Sigmoid colon (tissue), 7 donors: Measurements from ENCODE around the gene SH2D7. TPM values are rescaled to one million over a fixed set of nuclear protein-coding genes. Genes with fewer than 3 reads are reported as not detected.

Experiments used
- DNase-seq: peaks from one replicate; pipeline ENCODE4 v3.0.0-alpha.2; 2019
- H3K27ac ChIP-seq, 4 donors: fragments of 200-600 bp; sonication (generic); one replicate each; pipeline ENCODE4 v1.5.1; 2016 to 2019; ENCODE audit warnings: mild to moderate bottlenecking in 1 of 4
- H3K27me3 ChIP-seq, 3 donors: fragments of 200-600 bp; sonication (generic); one replicate each; pipeline ENCODE4 v1.5.1; 2019; ENCODE audit warnings: mild to moderate bottlenecking in 1 of 3
- H3K36me3 ChIP-seq, 4 donors: fragments of 200-600 bp; sonication (generic); one replicate each; pipeline ENCODE4 v1.5.1; 2016 to 2019
- H3K4me1 ChIP-seq, 4 donors: fragments of 200-600 bp; sonication (generic); one replicate each; pipeline ENCODE4 v1.5.1; 2017 to 2019
- H3K4me3 ChIP-seq, 4 donors: fragments of 200-600 bp; sonication (generic); one replicate each; pipeline ENCODE4 v1.5.1; 2017 to 2019; ENCODE audit warnings: mild to moderate bottlenecking in 2 of 4, moderate library complexity in 1 of 4
- H3K9me3 ChIP-seq, 4 donors: fragments of 200-600 bp in 3 of 4; sonication (generic) in 3 of 4; one replicate each; pipeline versions ENCODE4 v1.5.1 to v1.6.1; 2013 to 2019
- CTCF ChIP-seq, 4 experiments: fragments of 450-650 bp in 3 of 4; fragments of 200-600 bp in 1 of 4; IDR thresholded peaks; one replicate each; pipeline ENCODE4 v1.5.1; 2016 to 2019; ENCODE audit warnings: antibody characterized with exemption in 4 of 4, mild to moderate bottlenecking in 3 of 4, moderate library complexity in 2 of 4
- EP300 ChIP-seq, 4 donors: sonication (generic); formaldehyde crosslinking; IDR thresholded peaks; one replicate each; pipeline ENCODE4 v1.6.1; 2017; ENCODE audit warnings: antibody characterized with exemption in 4 of 4
- POLR2A ChIP-seq, 2 donors: fragments of 450-650 bp; IDR thresholded peaks; one replicate each; pipeline ENCODE4 v1.6.1; 2016; ENCODE audit warnings: antibody characterized with exemption in 2 of 2, mild to moderate bottlenecking in 2 of 2, moderate library complexity in 2 of 2
- POLR2AphosphoS5 ChIP-seq, 4 donors: sonication (generic); formaldehyde crosslinking; IDR thresholded peaks; one replicate each; pipeline ENCODE4 v1.6.1; 2017; ENCODE audit warnings: antibody characterized with exemption in 4 of 4
- WGBS, 2 donors: extraction: QIAGEN DNeasy Blood & Tissue Kit; methylation state at CpG; one replicate each; pipeline ENCODE4 v1.1.7; 2013; 5-methylcytosine and 5-hydroxymethylcytosine counted together
- intact Hi-C: fragments of 100-400 bp; cut with DNase I; formaldehyde crosslinking; loops from one replicate; pipeline ENCODE4 v1.15.1; 2023
- polyA plus RNA-seq, 3 donors: library from polyadenylated mRNA; stranded (reverse); fragments of 200-250 nt; gene quantifications; one replicate each; pipeline ENCODE4 v1.2.3, GENCODE V29; 2013
- total RNA-seq, 4 donors: library from RNA; depleted of rRNA; stranded (reverse); fragments of >200 nt; gene quantifications; one replicate each; pipeline ENCODE4 v1.1.0, GENCODE V29; 2016
- donor health status: healthy with polysubstance abuse.
- donor health status: Bipolar disorder and iron deficiency.
- donor health status: healthy.

The SH2D7 gene
- total and polyA plus RNA-seq, 7 donors = 0.69 to 3.0 (median 2.5) TPM; not detected in 4

GRCh38 chr15:78047761-78048627 is 44.4 kb upstream of the SH2D7 start:
- WGBS, 2 donors = 43 to 69% methylated on average over 8 of the region's 8 CpGs
- intact Hi-C loops = loop anchor here (5.0 kb wide), 1 partner anchor 41 kb away; no protein-coding TSS in a partner anchor
- peak overlapping the region; percentile 50 to 75 (median 62) for H3K27ac ChIP-seq
- peak; percentile 80 for DNase-seq
- no peaks in the 10 kb centered on the region for H3K27me3 ChIP-seq
- peak in 2 of 4 donors; percentile 30 to 46 for TF ChIP-seq POLR2AphosphoS5 (IDR thresholded peaks at IDR 0.05)
- TF ChIP-seq EP300 (IDR thresholded peaks at IDR 0.05) = no peak
- TF ChIP-seq CTCF (IDR thresholded peaks at IDR 0.05) = no peak
- no peaks in the 10 kb centered on the region for H3K9me3 ChIP-seq
- no peak overlapping the region for H3K4me3 ChIP-seq
- H3K4me1 ChIP-seq = peaks cover 0 to 91% (median 74%) of the 10 kb centered on the region in 4 donors
- peaks cover 0 to 11% (median 8%) of the 10 kb centered on the region in 4 donors for H3K36me3 ChIP-seq

- H3K27me3 ChIP-seq = no peaks in the 10 kb centered on the region
- peaks cover 0 to 15% (median 11%) of the 10 kb centered on the region in 4 donors for H3K36me3 ChIP-seq
- peaks cover 0 to 91% (median 73%) of the 10 kb centered on the region in 4 donors for H3K4me1 ChIP-seq
- intact Hi-C loops = loop anchor here (5.0 kb wide), 1 partner anchor 41 kb away; no protein-coding TSS in a partner anchor
- no peak overlapping the region for H3K4me3 ChIP-seq
- no peak for DNase-seq
- no peaks in the 10 kb centered on the region for H3K9me3 ChIP-seq
- WGBS, 2 donors = 75 to 86% methylated on average over 5 of the region's 5 CpGs
- H3K27ac ChIP-seq = peak overlapping the region; percentile 50 to 75 (median 62)
- TF ChIP-seq POLR2AphosphoS5 (IDR thresholded peaks at IDR 0.05) (no peak), POLR2A (IDR thresholded peaks at IDR 0.05) (no peak), CTCF (IDR thresholded peaks at IDR 0.05) (no peak), EP300 (IDR thresholded peaks at IDR 0.05) (no peak)
These were observed 43.8 kb upstream of the SH2D7 start for GRCh38 chr15:78048628-78048920.

GRCh38 chr15:78049691-78050440 is 42.5 kb upstream of the SH2D7 start:
- no peaks in the 10 kb centered on the region for H3K9me3 ChIP-seq
- peaks cover 0 to 13% (median 11%) of the 10 kb centered on the region in 4 donors for H3K36me3 ChIP-seq
- TF ChIP-seq POLR2A (IDR thresholded peaks at IDR 0.05) (no peak), POLR2AphosphoS5 (IDR thresholded peaks at IDR 0.05) (no peak), EP300 (IDR thresholded peaks at IDR 0.05) (no peak), CTCF (IDR thresholded peaks at IDR 0.05) (no peak)
- no peak overlapping the region for H3K4me3 ChIP-seq
- peak overlapping the region; percentile 12 to 75 (median 62) for H3K27ac ChIP-seq
- DNase-seq = no peak
- WGBS, 2 donors = 29 to 48% methylated on average over 7 of the region's 7 CpGs
- intact Hi-C loops = loop anchor here (5.0 kb wide), 1 partner anchor 43 kb away; no protein-coding TSS in a partner anchor
- H3K27me3 ChIP-seq = no peaks in the 10 kb centered on the region
- peaks cover 0 to 78% (median 62%) of the 10 kb centered on the region in 4 donors for H3K4me1 ChIP-seq

GRCh38 chr15:78050441-78050809 is 41.9 kb upstream of the SH2D7 start:
- no peaks in the 10 kb centered on the region for H3K27me3 ChIP-seq
- no peaks in the 10 kb centered on the region for H3K9me3 ChIP-seq
- H3K27ac ChIP-seq = peak overlapping the region in 3 of 4 donors; percentile 54 to 75 (median 71)
- intact Hi-C loops = no loop called here
- WGBS, 2 donors = 8 to 18% methylated on average over 1 of the region's 1 CpG
- peaks cover 0 to 76% (median 59%) of the 10 kb centered on the region in 4 donors for H3K4me1 ChIP-seq
- no peak for DNase-seq
- TF ChIP-seq EP300 (IDR thresholded peaks at IDR 0.05) = no peak
- no peak for TF ChIP-seq POLR2AphosphoS5 (IDR thresholded peaks at IDR 0.05)
- peaks cover 0 to 13% (median 11%) of the 10 kb centered on the region in 4 donors for H3K36me3 ChIP-seq
- no peak overlapping the region for H3K4me3 ChIP-seq

DNA sequence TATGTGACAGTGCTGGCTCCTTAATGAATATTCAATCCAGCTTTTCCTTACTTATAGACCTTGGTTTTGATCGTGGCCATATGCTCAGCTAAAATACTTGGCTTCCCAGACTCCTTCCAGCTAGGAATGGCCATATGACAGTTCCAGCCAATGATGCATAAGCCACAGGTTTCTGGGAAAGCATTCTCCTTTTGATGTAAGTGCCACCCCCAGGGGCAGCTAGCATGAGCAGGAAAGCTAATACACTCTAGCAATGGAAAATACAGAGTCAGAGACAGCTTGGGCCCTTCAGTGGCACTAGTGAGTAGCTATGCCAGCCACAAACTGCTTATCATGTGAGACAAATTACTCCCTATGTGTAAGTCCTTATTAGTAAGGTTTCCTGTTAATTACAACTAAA is 41.5 kb upstream of the SH2D7 start:
- DNase-seq = no peak
- intact Hi-C loops = no loop called here
- Histone ChIP-seq H3K36me3 (peaks cover 0 to 13% (median 11%) of the 10 kb centered on the region in 4 donors), H3K4me3 (no peak overlapping the region), H3K4me1 (peaks cover 0 to 77% (median 63%) of the 10 kb centered on the region in 4 donors), H3K9me3 (no peaks in the 10 kb centered on the region), H3K27ac (peak overlapping the region in 3 of 4 donors; percentile 54 to 75 (median 71)), H3K27me3 (no peaks in the 10 kb centered on the region)
- TF ChIP-seq POLR2A (IDR thresholded peaks at IDR 0.05) (no peak), CTCF (IDR thresholded peaks at IDR 0.05) (no peak), POLR2AphosphoS5 (IDR thresholded peaks at IDR 0.05) (no peak), EP300 (IDR thresholded peaks at IDR 0.05) (no peak)
- 65 to 67% methylated on average over 1 of the region's 1 CpG for WGBS, 2 donors
